ENCODE measurements around the gene PTBP3. TPM values are rescaled to one million over a fixed set of nuclear protein-coding genes. Genes with fewer than 3 reads are reported as not detected.

Gene PTBP3
- total and polyA plus RNA-seq, 2 of the 4 experiments (the other 2 are of a cell fraction): 8.6 to 15.6 TPM

DNA sequence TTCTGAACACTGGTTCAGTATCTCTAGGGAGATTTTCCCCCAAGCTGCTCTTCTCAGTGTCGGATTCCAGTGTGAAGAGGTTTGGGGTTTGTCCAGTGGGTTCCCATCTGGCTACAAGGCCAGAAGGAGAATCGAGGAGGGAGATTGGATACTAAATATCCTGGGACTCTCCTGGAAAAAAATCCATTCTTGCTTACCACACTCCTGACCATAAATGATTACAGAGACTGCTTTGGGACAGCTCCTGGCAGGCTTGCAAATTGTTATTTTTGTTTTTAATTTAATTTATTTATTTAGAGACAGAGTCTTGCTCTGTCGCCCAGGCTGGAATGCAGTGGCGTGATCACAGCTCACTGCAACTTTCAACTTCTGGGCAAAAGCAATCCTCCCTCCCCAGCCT, 153.6 kb downstream of the PTBP3 start:
- Histone ChIP-seq H4K8ac (ENCODE audit: low read depth in 2 of 2, low read length in 2 of 2) (no peak overlapping the region), H3K36me3 (ENCODE audit: control insufficient read depth, insufficient read depth, low read length) (no peaks in the 10 kb centered on the region), H3K4me3 (ENCODE audit: insufficient read depth, low read depth, low read length) (no peak overlapping the region), H3K9me3 (ENCODE audit: control insufficient read depth, insufficient read depth, low read length) (no peaks in the 10 kb centered on the region), H2BK5ac (ENCODE audit: low read depth, low read length, poor library complexity, severe bottlenecking) (no peak overlapping the region), H3K79me1 (ENCODE audit: low read depth in 1 of 2, low read length in 2 of 2) (no peaks in the 10 kb centered on the region), H2AK9ac (replicated peaks; ENCODE audit: low read depth, low read length, poor library complexity) (no peak overlapping the region), H3K23ac (ENCODE audit: low read depth, low read length) (no peak overlapping the region), H2AFZ (replicated peaks; ENCODE audit: low read length, poor library complexity) (no peak overlapping the region), H3K27me3 (ENCODE audit: control insufficient read depth, insufficient read depth, low read length) (peaks cover 4% of the 10 kb centered on the region; the same call in 1 of the 2 replicates), H3K9ac (ENCODE audit: low read depth, low read length) (no peak overlapping the region), H3K4ac (ENCODE audit: low read depth, low read length) (no peak overlapping the region), H3K14ac (replicated peaks; ENCODE audit: low read depth, low read length) (no peak overlapping the region), H4K20me1 (ENCODE audit: insufficient read depth, low read length) (no peaks in the 10 kb centered on the region), H3K27ac (ENCODE audit: insufficient read depth, low read length) (no peak overlapping the region), H3K56ac (ENCODE audit: extremely low read depth, insufficient read depth, low read length) (no peak overlapping the region; the same call in 1 of the 2 replicates), H4K91ac (ENCODE audit: insufficient read depth, low read depth, low read length) (no peak overlapping the region), H3K18ac (ENCODE audit: low read depth, low read length) (no peak overlapping the region), H2BK15ac (ENCODE audit: low read depth, low read length) (no peak overlapping the region), H3K4me1 (ENCODE audit: control insufficient read depth, insufficient read depth, low read length) (peaks cover 4% of the 10 kb centered on the region), H3K9me1 (ENCODE audit: insufficient read depth, low read length) (peaks cover 10% of the 10 kb centered on the region), H2BK120ac (ENCODE audit: low read depth, low read length) (0 out of 2 replicates have a peak overlapping the region, but pooled peaks have one; percentile 12), H3K4me2 (ENCODE audit: low read depth, low read length) (no peak overlapping the region), H2AK5ac (ENCODE audit: low read depth, low read length) (no peak overlapping the region), H2BK20ac (ENCODE audit: low read depth, low read length) (peak overlapping the region; percentile 45; the same call in 1 of the 2 replicates), H4K5ac (ENCODE audit: low read depth, low read length) (no peak overlapping the region)
- ChIA-PET POLR2A (ENCODE audit: unreplicated experiment) (no interaction called here), CTCF (interaction anchor here (0.6 kb wide), 1 partner anchor 59 kb away, joined by 4 read pairs; no protein-coding TSS in a partner anchor)
- dilution Hi-C loops (cut with HindIII; ENCODE audit: low sequenced_read_pairs, unreplicated experiment) (no loop called here), in situ Hi-C loops (cut with MboI; ENCODE audit: low sequenced_read_pairs) (no loop called here), intact Hi-C loops (cut with micrococcal nuclease) (loop anchor here (10.0 kb wide), 1 partner anchor 75 kb away; no protein-coding TSS in a partner anchor)
- peak; percentile 27 for ATAC-seq (ENCODE audit: low read depth)
- no CpG with 5 or more reads among the region's 4 CpGs for WGBS, 2 experiments (ENCODE audit: extremely low coverage in 2 of 2, insufficient read length in 1 of 2)
- no TSS peak for BruUV-seq (replicated peaks)
- no peak for DNase-seq
- no peak for TF ChIP-seq RCOR1 (IDR thresholded peaks at IDR 0.05; ENCODE audit: insufficient replicate concordance, low read length)

All from IMR-90 (cell line).